Measurements from ENCODE around the gene OR10Z1.
A peak's percentile ranks its signal among the peaks of the same experiment; 100 is the strongest.

The OR10Z1 gene

GRCh38 chr1:158604968-158605367, at the start of gene OR10Z1:
OR10Z1 (plus strand) TSS chr1:158605268; CDS start chr1:158606439, 1,171 bp downstream.
- no peak for DNase-seq

- no peak for DNase-seq
These were observed 45.4 kb upstream of the OR10Z1 start for GRCh38 chr1:158559696-158560095.

GRCh38 chr1:158563853-158564252, 41.2 kb upstream of the OR10Z1 start:
- no peak for DNase-seq

GRCh38 chr1:158564608-158565007, 40.5 kb upstream of the OR10Z1 start:
- DNase-seq: no peak

GRCh38 chr1:158570480-158570879, 34.6 kb upstream of the OR10Z1 start, which contains the start of gene OR6P1:
OR6P1 (minus strand) TSS chr1:158570580; CDS start chr1:158563604, 6,976 bp downstream.
- no peak for DNase-seq

- DNase-seq: no peak
These were observed 32.8 kb upstream of the OR10Z1 start for GRCh38 chr1:158572226-158572625.

- no peak for DNase-seq
These were observed 27.5 kb upstream of the OR10Z1 start for GRCh38 chr1:158577561-158577960.

- no peak for DNase-seq
These were observed 25.3 kb upstream of the OR10Z1 start, which contains the start of gene OR10X1 for GRCh38 chr1:158579733-158580132. OR10X1 (minus strand) TSS chr1:158579899; CDS start chr1:158579899, 0 bp downstream.

GRCh38 chr1:158583962-158584361, 21.1 kb upstream of the OR10Z1 start:
- no peak for DNase-seq

- no peak for DNase-seq
These were observed 18.1 kb upstream of the OR10Z1 start for GRCh38 chr1:158586942-158587341.

GRCh38 chr1:158600735-158601134, 4.3 kb upstream of the OR10Z1 start:
- DNase-seq: no peak

GRCh38 chr1:158607296-158607695, 2.2 kb downstream of the OR10Z1 start:
- no peak for DNase-seq

GRCh38 chr1:158611916-158612315, 6.8 kb downstream of the OR10Z1 start:
- DNase-seq: no peak

GRCh38 chr1:158613764-158614163, 8.7 kb downstream of the OR10Z1 start:
- no peak for DNase-seq

GRCh38 chr1:158638146-158638545, 33.1 kb downstream of the OR10Z1 start:
- DNase-seq: no peak

- no peak for DNase-seq
These were observed 33.8 kb downstream of the OR10Z1 start for GRCh38 chr1:158638904-158639303.

GRCh38 chr1:158644449-158644848, 39.4 kb downstream of the OR10Z1 start:
- DNase-seq: no peak

- DNase-seq: peak in 1 of 2 donors; percentile 6
These were observed 41.4 kb downstream of the OR10Z1 start for GRCh38 chr1:158646465-158646864.

- no peak for DNase-seq
These were observed 44.0 kb downstream of the OR10Z1 start for GRCh38 chr1:158649052-158649451.

- no peak for DNase-seq
These were observed 47.8 kb downstream of the OR10Z1 start for GRCh38 chr1:158652721-158653334.

GRCh38 chr1:158654086-158654485, 49.0 kb downstream of the OR10Z1 start:
- DNase-seq: no peak

GRCh38 chr1:158654571-158654970, 49.5 kb downstream of the OR10Z1 start:
- peak in 1 of 2 donors; percentile 12 for DNase-seq
